Activated CD4-positive, alpha-beta memory T cell treated with anti-CD3 and anti-CD28 coated beads, Interleukin-2, amount 10 ng/mL, durations not matched to agents 7 days and 5 days (primary cell): Measurements from ENCODE around the gene ZBTB44. TPM values are rescaled to one million over a fixed set of nuclear protein-coding genes. Genes with fewer than 3 reads are reported as not detected.
A peak's percentile ranks its signal among the peaks of the same experiment; 100 is the strongest.

ENCODE experiments used
- CTCF ChIA-PET: fragments of 350-600 bp; sonication (Branson Sonifier 250); formaldehyde crosslinking; loops from one replicate; lab custom pipeline; 2021; ENCODE audit warnings: antibody characterized with exemption, inconsistent platforms; lab: Charles Lee
- POLR2A ChIA-PET: fragments of 350-600 bp; sonication (Branson Sonifier 250); formaldehyde crosslinking; loops from one replicate; lab custom pipeline; 2021; ENCODE audit warnings: antibody characterized with exemption; lab: Charles Lee
- DNase-seq: peaks from one replicate; pipeline ENCODE4 v3.0.0-alpha.2; 2020
- H3K27ac Mint-ChIP-seq: one replicate; pipeline ENCODE4 v1.8.0; 2021; ENCODE audit warnings: mild to moderate bottlenecking, mixed read lengths
- H3K27me3 Mint-ChIP-seq: one replicate; pipeline ENCODE4 v1.8.0; 2021; ENCODE audit warnings: mixed read lengths
- H3K36me3 Mint-ChIP-seq: one replicate; pipeline ENCODE4 v1.8.0; 2021; ENCODE audit warnings: low read depth, mixed read lengths
- H3K4me1 Mint-ChIP-seq: one replicate; pipeline ENCODE4 v1.8.0; 2021; ENCODE audit warnings: mixed read lengths
- H3K4me3 Mint-ChIP-seq: one replicate; pipeline ENCODE4 v1.8.0; 2021; ENCODE audit warnings: mild to moderate bottlenecking, mixed read lengths
- H3K9me3 Mint-ChIP-seq: one replicate; pipeline ENCODE4 v1.8.0; 2021; ENCODE audit warnings: mixed read lengths
- total RNA-seq, 2 experiments: library from RNA; stranded (reverse); gene quantifications; one replicate each; pipeline ENCODE4 v1.2.3, GENCODE V29; 2021

Gene ZBTB44
- total RNA-seq, 2 experiments from 2014 or later = 51.2 to 51.7 TPM

GRCh38 chr11:130325691-130326090 is 11.0 kb upstream of the ZBTB44 start:
- no peaks in the 10 kb centered on the region for H3K4me1 Mint-ChIP-seq
- DNase-seq = no peak
- H3K27me3 Mint-ChIP-seq = no peaks in the 10 kb centered on the region
- CTCF ChIA-PET = no interaction called here
- no peak overlapping the region for H3K4me3 Mint-ChIP-seq
- no peak overlapping the region for H3K27ac Mint-ChIP-seq
- H3K36me3 Mint-ChIP-seq = peaks cover 2% of the 10 kb centered on the region
- H3K9me3 Mint-ChIP-seq = peaks cover 18% of the 10 kb centered on the region
- POLR2A ChIA-PET = no interaction called here

GRCh38 chr11:130323452-130324450 is 9.0 kb upstream of the ZBTB44 start:
- Mint-ChIP-seq H3K4me3 (no peak overlapping the region), H3K9me3 (peaks cover 18% of the 10 kb centered on the region), H3K4me1 (peaks cover 7% of the 10 kb centered on the region), H3K27ac (no peak overlapping the region), H3K36me3 (peaks cover 2% of the 10 kb centered on the region), H3K27me3 (no peaks in the 10 kb centered on the region)
- ChIA-PET POLR2A (no interaction called here), CTCF (no interaction called here)
- DNase-seq = no peak

DNA sequence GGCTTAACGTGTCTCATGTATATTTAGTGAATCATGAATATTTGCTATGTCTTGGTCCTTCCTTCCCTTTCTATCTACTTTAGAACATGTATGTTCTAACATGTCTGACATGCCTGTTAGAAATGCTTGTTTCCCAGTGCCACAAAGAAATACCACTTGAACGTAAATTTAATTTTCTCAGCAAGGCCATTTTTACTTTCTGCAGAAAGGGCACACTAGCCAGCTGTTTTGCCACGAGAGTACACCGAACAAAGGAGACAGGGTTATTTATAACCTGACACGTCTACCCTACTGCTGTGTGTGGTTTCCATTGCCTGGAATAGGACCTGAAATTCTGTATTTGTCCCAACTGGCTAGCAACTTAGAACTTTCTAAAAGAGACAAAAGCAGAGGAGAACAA is 7.4 kb upstream of the ZBTB44 start:
- DNase-seq = no peak
- POLR2A ChIA-PET = no interaction called here
- Mint-ChIP-seq H3K27ac (no peak overlapping the region), H3K9me3 (peaks cover 12% of the 10 kb centered on the region), H3K36me3 (peaks cover 2% of the 10 kb centered on the region), H3K27me3 (no peaks in the 10 kb centered on the region), H3K4me3 (no peak overlapping the region), H3K4me1 (peaks cover 7% of the 10 kb centered on the region)
- CTCF ChIA-PET = no interaction called here

DNA sequence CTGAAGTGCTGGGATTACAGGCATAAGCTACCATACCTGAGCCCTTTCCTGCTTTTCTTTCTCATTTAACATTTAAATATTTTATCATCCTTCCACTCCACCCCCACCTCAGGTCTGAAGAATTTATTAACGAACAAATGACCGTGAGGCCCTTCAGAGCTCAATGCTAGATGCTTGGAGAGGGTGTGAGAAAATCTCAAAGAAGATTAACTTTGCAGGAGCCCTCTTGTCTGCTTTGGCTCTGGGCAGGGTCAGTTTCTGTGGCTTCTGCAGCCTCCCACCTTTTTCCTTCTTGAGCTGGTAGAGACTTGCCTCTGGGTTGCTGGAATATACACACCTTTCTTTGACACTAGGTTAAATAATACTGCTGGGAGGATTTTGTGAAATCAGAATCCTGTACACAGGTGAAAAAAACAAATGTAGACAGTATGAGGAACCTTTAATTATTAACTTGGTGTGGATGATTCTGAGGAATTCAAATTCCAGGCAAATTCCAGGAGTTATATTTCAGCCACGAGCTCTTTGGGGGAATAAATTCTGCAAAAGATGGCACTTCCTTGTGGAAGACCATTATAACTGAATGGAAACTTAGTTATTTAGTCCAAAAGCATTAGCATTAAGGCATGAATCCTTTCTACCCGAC is 3.4 kb upstream of the ZBTB44 start:
- DNase-seq = no peak
- H3K4me1 Mint-ChIP-seq = peaks cover 32% of the 10 kb centered on the region
- CTCF ChIA-PET = no interaction called here
- peaks cover 6% of the 10 kb centered on the region for H3K36me3 Mint-ChIP-seq
- POLR2A ChIA-PET = interaction anchor here (1.4 to 2.5 kb wide), 2 partner anchors 15 to 22 kb away, joined by 3 to 9 read pairs; no protein-coding TSS in a partner anchor
- no peak overlapping the region for H3K27ac Mint-ChIP-seq
- peaks cover 9% of the 10 kb centered on the region for H3K9me3 Mint-ChIP-seq
- no peak overlapping the region for H3K4me3 Mint-ChIP-seq
- no peaks in the 10 kb centered on the region for H3K27me3 Mint-ChIP-seq

GRCh38 chr11:130315354-130315970 is 745 bp upstream of the ZBTB44 start:
- Mint-ChIP-seq H3K27me3 (no peaks in the 10 kb centered on the region), H3K27ac (peak overlapping the region; percentile 95), H3K4me3 (peak overlapping the region; percentile 89), H3K9me3 (no peaks in the 10 kb centered on the region), H3K36me3 (peaks cover 5% of the 10 kb centered on the region), H3K4me1 (peaks cover 50% of the 10 kb centered on the region)
- CTCF ChIA-PET = interaction anchor here (1.0 kb wide), 1 partner anchor 103 kb away, joined by 4 read pairs; no protein-coding TSS in a partner anchor
- POLR2A ChIA-PET = interaction anchor here (0.6 to 2.4 kb wide), 7 partner anchors 11 to 312 kb away, joined by 3 to 16 read pairs (median 3); no protein-coding TSS in a partner anchor
- peak; percentile 66 for DNase-seq

DNA sequence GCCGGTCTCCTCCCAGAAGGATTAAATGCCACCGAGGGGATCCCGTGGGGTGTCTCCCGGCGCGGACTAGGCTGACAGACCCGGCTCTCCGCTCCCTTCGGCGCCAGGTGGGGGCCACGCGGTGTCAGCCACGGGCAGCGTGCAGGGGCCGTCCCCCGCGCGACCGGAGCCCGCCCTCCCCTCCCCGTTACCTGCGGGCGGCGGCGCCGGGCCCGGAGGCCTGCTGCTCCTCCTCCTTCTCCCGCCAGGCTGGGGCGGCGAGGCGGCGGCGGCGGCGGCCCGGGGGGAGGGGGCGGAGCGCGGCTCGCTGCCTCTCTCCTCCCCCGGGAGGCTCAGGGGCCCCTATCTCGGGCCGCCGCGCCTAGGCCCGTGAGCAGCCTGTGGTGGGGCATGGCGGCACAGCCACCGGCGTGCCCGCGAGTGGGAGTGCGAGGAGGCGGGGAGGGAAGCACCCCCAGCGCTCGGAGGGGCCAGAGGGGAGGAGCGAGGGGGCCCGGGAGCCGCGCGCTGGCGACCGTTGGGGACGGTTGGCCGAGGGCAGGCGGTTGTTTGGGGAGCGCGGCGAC is 450 bp downstream of the ZBTB44 start:
- no peaks in the 10 kb centered on the region for H3K27me3 Mint-ChIP-seq
- ChIA-PET POLR2A (interaction anchor here (2.4 kb wide), 1 partner anchor 10 kb away, joined by 16 read pairs; no protein-coding TSS in a partner anchor), CTCF (no interaction called here)
- H3K9me3 Mint-ChIP-seq = no peaks in the 10 kb centered on the region
- peaks cover 44% of the 10 kb centered on the region for H3K4me1 Mint-ChIP-seq
- peaks cover 7% of the 10 kb centered on the region for H3K36me3 Mint-ChIP-seq
- H3K27ac Mint-ChIP-seq = peak overlapping the region; percentile 91
- DNase-seq = peak; percentile 71
- peak overlapping the region; percentile 97 for H3K4me3 Mint-ChIP-seq

DNA sequence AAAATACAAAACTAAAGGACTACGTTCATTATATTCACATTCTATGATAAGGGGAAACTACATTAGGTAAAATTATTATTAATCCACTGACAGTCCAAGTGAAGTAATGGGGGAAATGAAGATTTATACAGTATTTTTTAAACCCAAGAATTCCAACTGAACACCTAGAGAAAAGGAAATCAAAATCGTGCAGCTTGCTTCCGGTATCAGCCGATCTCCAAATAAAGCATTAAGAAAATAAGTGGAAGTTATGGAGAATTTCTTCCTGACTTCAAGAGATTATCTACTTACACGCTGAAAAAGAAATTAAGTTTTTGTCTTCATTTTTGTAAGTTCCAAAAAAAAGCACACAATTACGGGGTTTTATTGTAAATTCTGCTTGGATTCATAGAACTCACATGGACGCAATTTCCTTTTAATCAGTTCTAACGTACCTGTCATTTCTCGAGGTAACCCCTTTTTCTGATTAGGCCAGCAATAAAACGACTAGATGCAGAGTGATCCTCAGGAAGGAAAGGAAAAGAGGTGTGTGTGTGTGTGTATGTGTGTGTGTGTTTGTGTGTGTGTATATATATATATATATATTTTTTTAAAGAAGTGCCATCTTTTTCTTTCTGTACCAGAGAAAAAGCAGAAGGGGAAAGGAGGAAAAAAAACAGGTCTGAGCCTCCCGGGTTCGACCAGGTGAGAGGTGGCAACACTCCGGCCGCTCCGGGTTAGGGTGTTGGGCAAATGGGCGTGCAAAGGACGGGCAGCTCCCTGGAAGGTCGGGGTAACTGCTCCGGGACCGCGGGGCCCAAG is 1.1 kb downstream of the ZBTB44 start:
- no peak for DNase-seq
- peaks cover 49% of the 10 kb centered on the region for H3K4me1 Mint-ChIP-seq
- H3K4me3 Mint-ChIP-seq = peak overlapping the region; percentile 97
- H3K27me3 Mint-ChIP-seq = no peaks in the 10 kb centered on the region
- peaks cover 13% of the 10 kb centered on the region for H3K36me3 Mint-ChIP-seq
- no peaks in the 10 kb centered on the region for H3K9me3 Mint-ChIP-seq
- H3K27ac Mint-ChIP-seq = peak overlapping the region; percentile 91
- ChIA-PET CTCF (no interaction called here), POLR2A (interaction anchor here (0.7 to 2.4 kb wide), 3 partner anchors 10 to 57 kb away, joined by 3 to 16 read pairs (median 5); no protein-coding TSS in a partner anchor)

DNA sequence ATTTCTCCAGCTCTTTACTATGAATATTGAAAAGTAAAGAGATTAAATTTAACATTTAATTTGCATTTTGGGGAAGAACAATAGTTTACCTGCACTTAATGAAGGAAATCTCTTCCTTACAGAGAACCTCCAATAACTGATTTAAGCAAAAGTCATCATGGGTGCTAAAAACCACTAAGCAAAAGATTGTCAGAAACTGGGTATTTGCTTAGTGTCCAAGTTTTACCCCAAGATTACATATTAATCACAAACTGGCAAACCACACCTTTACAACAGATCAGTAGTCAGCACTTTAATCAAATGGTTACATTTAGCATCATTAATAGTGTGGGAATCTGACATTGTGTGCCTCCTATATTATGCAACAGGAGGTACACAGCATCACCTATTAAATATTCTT is 2.7 kb downstream of the ZBTB44 start:
- Mint-ChIP-seq H3K9me3 (no peaks in the 10 kb centered on the region), H3K27ac (no peak overlapping the region), H3K36me3 (peaks cover 24% of the 10 kb centered on the region), H3K4me1 (peaks cover 49% of the 10 kb centered on the region), H3K27me3 (no peaks in the 10 kb centered on the region), H3K4me3 (peak overlapping the region; percentile 97)
- no peak for DNase-seq
- ChIA-PET CTCF (no interaction called here), POLR2A (interaction anchor here (0.9 to 2.0 kb wide), 3 partner anchors 8 to 68 kb away, joined by 4 to 5 read pairs (median 4); no protein-coding TSS in a partner anchor)

- POLR2A ChIA-PET = interaction anchor here (1.6 kb wide), 1 partner anchor 30 kb away, joined by 5 read pairs; no protein-coding TSS in a partner anchor
- Mint-ChIP-seq H3K27ac (no peak overlapping the region), H3K27me3 (no peaks in the 10 kb centered on the region), H3K4me3 (no peak overlapping the region), H3K9me3 (peaks cover 5% of the 10 kb centered on the region), H3K36me3 (peaks cover 35% of the 10 kb centered on the region), H3K4me1 (peaks cover 44% of the 10 kb centered on the region)
- no peak for DNase-seq
- CTCF ChIA-PET = interaction anchor here (0.6 kb wide), 1 partner anchor 1274 kb away, joined by 3 read pairs; no protein-coding TSS in a partner anchor
These were observed 4.1 kb downstream of the ZBTB44 start for GRCh38 chr11:130310622-130311021.

- Mint-ChIP-seq H3K27me3 (no peaks in the 10 kb centered on the region), H3K9me3 (peaks cover 14% of the 10 kb centered on the region), H3K4me1 (peaks cover 52% of the 10 kb centered on the region), H3K27ac (no peak overlapping the region), H3K36me3 (peaks cover 45% of the 10 kb centered on the region), H3K4me3 (no peak overlapping the region)
- ChIA-PET CTCF (no interaction called here), POLR2A (no interaction called here)
- no peak for DNase-seq
These were observed 5.8 kb downstream of the ZBTB44 start for GRCh38 chr11:130308886-130309285.

DNA sequence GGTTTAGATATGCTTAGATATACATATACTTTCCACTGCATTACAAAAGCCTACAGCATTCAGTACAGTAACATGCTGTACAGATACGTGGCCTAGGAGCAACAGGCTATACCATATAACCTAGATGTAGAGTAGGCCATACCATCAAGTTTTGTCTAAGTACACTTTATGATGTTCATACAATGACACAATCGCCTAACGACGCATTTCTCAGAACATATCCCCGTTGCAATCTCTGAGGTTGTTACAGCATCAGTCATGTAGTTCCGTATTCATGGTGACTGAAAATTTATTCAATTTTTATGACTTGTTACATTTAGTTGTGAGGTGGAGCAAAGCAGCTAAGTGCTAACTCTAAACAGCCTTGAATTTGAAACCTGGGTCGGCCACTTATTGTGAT is 6.7 kb downstream of the ZBTB44 start:
- no peak for DNase-seq
- ChIA-PET CTCF (no interaction called here), POLR2A (no interaction called here)
- H3K27ac Mint-ChIP-seq = no peak overlapping the region
- H3K9me3 Mint-ChIP-seq = peaks cover 14% of the 10 kb centered on the region
- H3K36me3 Mint-ChIP-seq = peaks cover 40% of the 10 kb centered on the region
- no peaks in the 10 kb centered on the region for H3K27me3 Mint-ChIP-seq
- peaks cover 47% of the 10 kb centered on the region for H3K4me1 Mint-ChIP-seq
- no peak overlapping the region for H3K4me3 Mint-ChIP-seq
